ENCODE data around the gene LMF2. TPM values are rescaled to one million over a fixed set of nuclear protein-coding genes. Genes with fewer than 3 reads are reported as not detected.

The LMF2 gene
- total RNA-seq, 2 experiments from 2014 or later, result 49.2 to 50.7 TPM

- ChIA-PET CTCF (ENCODE audit: unreplicated experiment) (interaction anchor here (0.9 to 1.1 kb wide), 2 partner anchors 11 to 23 kb away, joined by 3 read pairs; partner anchors contain the start of gene TYMP), POLR2A (interaction anchor here (0.7 to 2.1 kb wide), 8 partner anchors 8 to 80 kb away, joined by 3 to 12 read pairs (median 5); partner anchors contain the start of genes LMF2, NCAPH2 and SCO2)
- Histone ChIP-seq H3K9me3 (ENCODE audit: low read length) (no peaks in the 10 kb centered on the region), H4K20me1 (ENCODE audit: insufficient read depth, low read length) (no peaks in the 10 kb centered on the region), H3K9me2 (ENCODE audit: insufficient read depth, low read length) (no peaks in the 10 kb centered on the region), H3K27ac (ENCODE audit: low read depth, low read length, poor library complexity, severe bottlenecking) (peak overlapping the region; percentile 91), H3K4me3 (ENCODE audit: low read depth, low read length, poor library complexity, severe bottlenecking) (no peak overlapping the region), H3K4me1 (ENCODE audit: insufficient read depth, low read length, poor library complexity, severe bottlenecking) (peaks cover 68% of the 10 kb centered on the region), H2AFZ (ENCODE audit: low read length) (peak overlapping the region; percentile 64; the same call in 1 of the 2 replicates), H3K36me3 (ENCODE audit: insufficient read depth, low read length) (no peaks in the 10 kb centered on the region), H3K4me2 (ENCODE audit: low read length) (peak overlapping the region; percentile 75), H3K79me2 (ENCODE audit: insufficient read depth, low read depth, low read length) (no peaks in the 10 kb centered on the region)
- TF ChIP-seq CTCF (conservative IDR thresholded peaks at IDR 0.05; ENCODE audit: low read length) (no peak), EZH2phosphoT487 (IDR thresholded peaks at IDR 0.05; ENCODE audit: borderline replicate concordance, low read depth, low read length) (no peak)
- intact Hi-C loops (cut with micrococcal nuclease; ENCODE audit: unreplicated experiment), result no loop called here
- BruUV-seq (replicated peaks), result no TSS peak
- no peak for DNase-seq (ENCODE audit: low spot score)
These were observed 32.9 kb upstream of the LMF2 start for GRCh38 chr22:50540381-50540780.

- DNase-seq (ENCODE audit: low spot score), result no peak
- CTCF ChIA-PET (ENCODE audit: unreplicated experiment), result no interaction called here
- intact Hi-C loops (cut with micrococcal nuclease; ENCODE audit: unreplicated experiment), result no loop called here
- no peak overlapping the region for H3K27ac ChIP-seq (ENCODE audit: low read depth, low read length, poor library complexity, severe bottlenecking)
- H3K79me2 ChIP-seq (ENCODE audit: insufficient read depth, low read depth, low read length), result no peaks in the 10 kb centered on the region
- no peak overlapping the region for H2AFZ ChIP-seq (ENCODE audit: low read length)
- H3K9me2 ChIP-seq (ENCODE audit: insufficient read depth, low read length), result no peaks in the 10 kb centered on the region
- H3K4me2 ChIP-seq (ENCODE audit: low read length), result no peak overlapping the region
- no peaks in the 10 kb centered on the region for H4K20me1 ChIP-seq (ENCODE audit: insufficient read depth, low read length)
- H3K4me1 ChIP-seq (ENCODE audit: insufficient read depth, low read length, poor library complexity, severe bottlenecking), result peaks cover 78% of the 10 kb centered on the region
- BruUV-seq (replicated peaks), result no TSS peak
- POLR2A ChIA-PET, result interaction anchor here (1.9 kb wide), 1 partner anchor 12 kb away, joined by 6 read pairs; the partner anchor contains the start of gene SCO2
- no peaks in the 10 kb centered on the region for H3K36me3 ChIP-seq (ENCODE audit: insufficient read depth, low read length)
- no peak overlapping the region for H3K4me3 ChIP-seq (ENCODE audit: low read depth, low read length, poor library complexity, severe bottlenecking)
- no peaks in the 10 kb centered on the region for H3K9me3 ChIP-seq (ENCODE audit: low read length)
- TF ChIP-seq CTCF (conservative IDR thresholded peaks at IDR 0.05; ENCODE audit: low read length), result no peak
- TF ChIP-seq EZH2phosphoT487 (IDR thresholded peaks at IDR 0.05; ENCODE audit: borderline replicate concordance, low read depth, low read length), result no peak
These were observed 30.3 kb upstream of the LMF2 start for GRCh38 chr22:50537765-50538164.

- H3K9me3 ChIP-seq (ENCODE audit: low read length), result no peaks in the 10 kb centered on the region
- peak; percentile 36 for DNase-seq (ENCODE audit: low spot score)
- ChIA-PET CTCF (ENCODE audit: unreplicated experiment) (no interaction called here), POLR2A (interaction anchor here (0.6 to 1.9 kb wide), 4 partner anchors 11 to 167 kb away, joined by 3 to 6 read pairs (median 3); partner anchors contain the start of gene SCO2)
- TF ChIP-seq EZH2phosphoT487 (IDR thresholded peaks at IDR 0.05; ENCODE audit: borderline replicate concordance, low read depth, low read length) (no peak), CTCF (conservative IDR thresholded peaks at IDR 0.05; ENCODE audit: low read length) (no peak)
- H3K79me2 ChIP-seq (ENCODE audit: insufficient read depth, low read depth, low read length), result no peaks in the 10 kb centered on the region
- no peaks in the 10 kb centered on the region for H3K36me3 ChIP-seq (ENCODE audit: insufficient read depth, low read length)
- no peak overlapping the region for H2AFZ ChIP-seq (ENCODE audit: low read length)
- peak overlapping the region; percentile 85 for H3K27ac ChIP-seq (ENCODE audit: low read depth, low read length, poor library complexity, severe bottlenecking)
- H4K20me1 ChIP-seq (ENCODE audit: insufficient read depth, low read length), result no peaks in the 10 kb centered on the region
- H3K4me1 ChIP-seq (ENCODE audit: insufficient read depth, low read length, poor library complexity, severe bottlenecking), result peaks cover 87% of the 10 kb centered on the region
- H3K4me3 ChIP-seq (ENCODE audit: low read depth, low read length, poor library complexity, severe bottlenecking), result no peak overlapping the region
- peak overlapping the region; percentile 4; the same call in 1 of the 2 replicates for H3K4me2 ChIP-seq (ENCODE audit: low read length)
- no TSS peak for BruUV-seq (replicated peaks)
- intact Hi-C loops (cut with micrococcal nuclease; ENCODE audit: unreplicated experiment), result no loop called here
- no peaks in the 10 kb centered on the region for H3K9me2 ChIP-seq (ENCODE audit: insufficient read depth, low read length)
These were observed 28.7 kb upstream of the LMF2 start for GRCh38 chr22:50536226-50536625.

Measured in OCI-LY7 (cell line).